ENCODE data around the gene TAL2. TPM values are rescaled to one million over a fixed set of nuclear protein-coding genes. Genes with fewer than 3 reads are reported as not detected.

TAL2 gene
- total RNA-seq, 1 experiment from 2014 or later = 0.50 TPM

- Histone ChIP-seq H3K9me3 (ENCODE audit: control insufficient read depth, low read depth, low read length) (no peaks in the 10 kb centered on the region), H3K14ac (ENCODE audit: insufficient read depth, low read length) (no peak overlapping the region), H3K4me2 (ENCODE audit: insufficient read depth, insufficient read length, low read length) (no peak overlapping the region), H3K27ac (ENCODE audit: insufficient read length, low read depth, low read length) (no peak overlapping the region), H2BK120ac (ENCODE audit: low read depth, low read length, poor library complexity, severe bottlenecking) (no peak overlapping the region), H2AFZ (ENCODE audit: low read length) (no peak overlapping the region), H3K79me1 (ENCODE audit: insufficient read depth, low read depth, low read length, poor library complexity, severe bottlenecking) (no peaks in the 10 kb centered on the region), H3K4ac (ENCODE audit: low read depth, low read length) (no peak overlapping the region), H3K18ac (ENCODE audit: insufficient read length, low read depth, low read length) (no peak overlapping the region), H3K9ac (ENCODE audit: extremely low read depth, insufficient read length, low read length) (no peak overlapping the region), H2BK15ac (ENCODE audit: low read depth, low read length) (no peak overlapping the region), H3K27me3 (ENCODE audit: insufficient read depth, low read length) (peaks cover 12% of the 10 kb centered on the region; the same call in 1 of the 2 replicates), H3T11ph (ENCODE audit: low read length) (no peak overlapping the region), H3K56ac (ENCODE audit: insufficient read length, low read depth, low read length) (no peak overlapping the region), H4K91ac (ENCODE audit: insufficient read length, low read depth, low read length) (no peak overlapping the region), H3K23me2 (ENCODE audit: insufficient read length, low read depth, low read length, poor library complexity, severe bottlenecking) (peaks cover 11% of the 10 kb centered on the region), H4K20me1 (ENCODE audit: control insufficient read depth, insufficient read depth, insufficient read length) (no peaks in the 10 kb centered on the region), H3K79me2 (ENCODE audit: insufficient read depth, low read length) (no peaks in the 10 kb centered on the region), H2BK12ac (ENCODE audit: insufficient read length, low read depth, low read length) (no peak overlapping the region), H3K23ac (ENCODE audit: insufficient read length, low read depth, low read length) (no peak overlapping the region), H2AK5ac (ENCODE audit: insufficient read length, low read length) (no peak overlapping the region), H2BK5ac (ENCODE audit: insufficient read length, low read length) (no peak overlapping the region), H4K8ac (replicated peaks; ENCODE audit: insufficient read length, low read depth, low read length) (no peak overlapping the region), H2BK20ac (ENCODE audit: low read depth, low read length, poor library complexity, severe bottlenecking) (no peak overlapping the region), H3K4me1 (ENCODE audit: insufficient read depth, low read length) (no peaks in the 10 kb centered on the region), H4K5ac (ENCODE audit: insufficient read length, low read depth, low read length) (no peak overlapping the region)
- Mint-ChIP-seq H3K9me3 (no peaks in the 10 kb centered on the region; a peak in 1 of 5 replicates), H3K36me3 (ENCODE audit: insufficient read depth in 1 of 3, low read depth in 3 of 3) (no peaks in the 10 kb centered on the region), H3K4me3 (no peak overlapping the region), H3K27ac (no peak overlapping the region), H3K27me3 (ENCODE audit: low read depth) (peaks cover 30% of the 10 kb centered on the region), H3K4me1 (peaks cover 14 to 15% of the 10 kb centered on the region in 2 experiments)
- WGBS (ENCODE audit: extremely low coverage, insufficient read length, low lambda C conversion rate) = no CpG with 5 or more reads among the region's 1 CpG
- DNase-seq = no peak
- TF ChIP-seq CTCF (conservative IDR thresholded peaks at IDR 0.05) = no peak
These were observed 36.2 kb downstream of the TAL2 start for GRCh38 chr9:105698348-105698870.

Measured in H9 (cell line).